ENCODE data around the gene CCR9. TPM values are rescaled to one million over a fixed set of nuclear protein-coding genes. Genes with fewer than 3 reads are reported as not detected.

CCR9 gene
- total RNA-seq, 2 experiments from 2014 or later: 0.32 TPM; not detected in 1

GRCh38 chr3:45923755-45924154 lies 37.4 kb downstream of the CCR9 start:
- no peak overlapping the region for H3K4me3 ChIP-seq (ENCODE audit: low read depth, low read length, poor library complexity, severe bottlenecking)
- POLR2A ChIA-PET: interaction anchor here (1.4 kb wide), 1 partner anchor 15 kb away, joined by 3 read pairs; no protein-coding TSS in a partner anchor
- intact Hi-C loops (cut with micrococcal nuclease; ENCODE audit: unreplicated experiment): no loop called here
- peaks cover 60% of the 10 kb centered on the region for H3K36me3 ChIP-seq (ENCODE audit: insufficient read depth, low read length)
- H4K20me1 ChIP-seq (ENCODE audit: insufficient read depth, low read length): no peaks in the 10 kb centered on the region
- DNase-seq (ENCODE audit: low spot score): no peak
- H3K9me2 ChIP-seq (ENCODE audit: insufficient read depth, low read length): no peaks in the 10 kb centered on the region
- no peak overlapping the region for H3K27ac ChIP-seq (ENCODE audit: low read depth, low read length, poor library complexity, severe bottlenecking)
- no peaks in the 10 kb centered on the region for H3K9me3 ChIP-seq (ENCODE audit: low read length)
- no peaks in the 10 kb centered on the region for H3K4me1 ChIP-seq (ENCODE audit: insufficient read depth, low read length, poor library complexity, severe bottlenecking)
- H3K4me2 ChIP-seq (ENCODE audit: low read length): no peak overlapping the region
- CTCF ChIA-PET (ENCODE audit: unreplicated experiment): no interaction called here
- no peak for TF ChIP-seq CTCF (conservative IDR thresholded peaks at IDR 0.05; ENCODE audit: low read length)
- H3K79me2 ChIP-seq (ENCODE audit: insufficient read depth, low read depth, low read length): no peaks in the 10 kb centered on the region
- BruUV-seq (replicated peaks): no TSS peak
- H2AFZ ChIP-seq (ENCODE audit: low read length): no peak overlapping the region

GRCh38 chr3:45927881-45928280 lies 41.5 kb downstream of the CCR9 start:
- no TSS peak for BruUV-seq (replicated peaks)
- Histone ChIP-seq H2AFZ (ENCODE audit: low read length) (no peak overlapping the region), H3K4me3 (ENCODE audit: low read depth, low read length, poor library complexity, severe bottlenecking) (no peak overlapping the region), H3K4me2 (ENCODE audit: low read length) (no peak overlapping the region), H3K4me1 (ENCODE audit: insufficient read depth, low read length, poor library complexity, severe bottlenecking) (no peaks in the 10 kb centered on the region), H3K79me2 (ENCODE audit: insufficient read depth, low read depth, low read length) (no peaks in the 10 kb centered on the region), H3K27ac (ENCODE audit: low read depth, low read length, poor library complexity, severe bottlenecking) (no peak overlapping the region), H3K9me3 (ENCODE audit: low read length) (no peaks in the 10 kb centered on the region), H4K20me1 (ENCODE audit: insufficient read depth, low read length) (no peaks in the 10 kb centered on the region), H3K36me3 (ENCODE audit: insufficient read depth, low read length) (peaks cover 81% of the 10 kb centered on the region), H3K9me2 (ENCODE audit: insufficient read depth, low read length) (no peaks in the 10 kb centered on the region)
- ChIA-PET POLR2A (interaction anchor here (0.7 kb wide), 1 partner anchor 11 kb away, joined by 4 read pairs; no protein-coding TSS in a partner anchor), CTCF (ENCODE audit: unreplicated experiment) (no interaction called here)
- intact Hi-C loops (cut with micrococcal nuclease; ENCODE audit: unreplicated experiment): no loop called here
- DNase-seq (ENCODE audit: low spot score): no peak
- no peak for TF ChIP-seq EZH2phosphoT487 (IDR thresholded peaks at IDR 0.05; ENCODE audit: borderline replicate concordance, low read depth, low read length)
- TF ChIP-seq CTCF (conservative IDR thresholded peaks at IDR 0.05; ENCODE audit: low read length): no peak

GRCh38 chr3:45929042-45929679 lies 42.8 kb downstream of the CCR9 start:
- no peak overlapping the region for H3K27ac ChIP-seq (ENCODE audit: low read depth, low read length, poor library complexity, severe bottlenecking)
- peaks cover 82% of the 10 kb centered on the region for H3K36me3 ChIP-seq (ENCODE audit: insufficient read depth, low read length)
- POLR2A ChIA-PET: interaction anchor here (0.6 kb wide), 1 partner anchor 224 kb away, joined by 4 read pairs; no protein-coding TSS in a partner anchor
- H3K4me3 ChIP-seq (ENCODE audit: low read depth, low read length, poor library complexity, severe bottlenecking): no peak overlapping the region
- H2AFZ ChIP-seq (ENCODE audit: low read length): no peak overlapping the region
- intact Hi-C loops (cut with micrococcal nuclease; ENCODE audit: unreplicated experiment): loop anchor here (1.0 kb wide), 1 partner anchor 168 kb away; no protein-coding TSS in a partner anchor
- no peaks in the 10 kb centered on the region for H4K20me1 ChIP-seq (ENCODE audit: insufficient read depth, low read length)
- CTCF ChIA-PET (ENCODE audit: unreplicated experiment): interaction anchor here (0.6 kb wide), 1 partner anchor 774 kb away, joined by 3 read pairs; no protein-coding TSS in a partner anchor
- TF ChIP-seq CTCF (conservative IDR thresholded peaks at IDR 0.05; ENCODE audit: low read length) (peak; percentile 79), EZH2phosphoT487 (IDR thresholded peaks at IDR 0.05; ENCODE audit: borderline replicate concordance, low read depth, low read length) (no peak)
- no peaks in the 10 kb centered on the region for H3K4me1 ChIP-seq (ENCODE audit: insufficient read depth, low read length, poor library complexity, severe bottlenecking)
- peak; percentile 48 for DNase-seq (ENCODE audit: low spot score)
- H3K9me2 ChIP-seq (ENCODE audit: insufficient read depth, low read length): no peaks in the 10 kb centered on the region
- no peak overlapping the region for H3K4me2 ChIP-seq (ENCODE audit: low read length)
- no peaks in the 10 kb centered on the region for H3K9me3 ChIP-seq (ENCODE audit: low read length)
- H3K79me2 ChIP-seq (ENCODE audit: insufficient read depth, low read depth, low read length): no peaks in the 10 kb centered on the region
- BruUV-seq (replicated peaks): no TSS peak

Data from OCI-LY7 (cell line).